Retinal pigment epithelial cell (primary cell): Measurements from ENCODE around the gene INPP5F.

ENCODE experiments used
- DNase-seq: peaks from one replicate; pipeline ENCODE4 v3.0.0-alpha.2; 2010; ENCODE audit warnings: low read depth
- H3K4me3 ChIP-seq: 2 replicates; pipeline ENCODE4 v1.5.1; 2011; ENCODE audit warnings: mild to moderate bottlenecking, low read length, control low read depth, moderate library complexity
- TF ChIP-seq, protein P1 (sequence below): conservative IDR thresholded peaks from 2 replicates; pipeline ENCODE4 v1.5.1; 2011; ENCODE audit warnings: low read depth, low read length, control low read depth, inconsistent platforms

The INPP5F gene

DNA sequence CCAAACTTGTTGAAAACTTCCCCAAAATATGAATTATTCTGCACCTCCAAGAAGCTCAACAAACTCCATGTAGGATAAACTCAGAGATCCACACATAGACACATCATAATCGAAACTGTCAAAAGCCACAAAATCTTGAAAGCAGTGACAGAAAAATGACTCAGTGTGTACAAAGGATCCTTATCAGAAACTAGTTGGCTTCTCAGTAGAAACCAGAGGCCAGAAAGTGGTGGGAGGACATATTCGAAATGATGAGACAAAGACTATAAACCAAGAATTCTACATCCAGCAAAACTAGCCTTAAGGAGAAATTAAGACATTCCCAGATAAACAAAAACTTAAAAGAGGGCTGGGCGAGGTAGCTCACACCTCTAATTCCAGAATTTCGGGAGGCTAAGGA, 108.3 kb downstream of the INPP5F start:
- no peak overlapping the region for H3K4me3 ChIP-seq
- DNase-seq: no peak
- TF ChIP-seq, protein P1, sequence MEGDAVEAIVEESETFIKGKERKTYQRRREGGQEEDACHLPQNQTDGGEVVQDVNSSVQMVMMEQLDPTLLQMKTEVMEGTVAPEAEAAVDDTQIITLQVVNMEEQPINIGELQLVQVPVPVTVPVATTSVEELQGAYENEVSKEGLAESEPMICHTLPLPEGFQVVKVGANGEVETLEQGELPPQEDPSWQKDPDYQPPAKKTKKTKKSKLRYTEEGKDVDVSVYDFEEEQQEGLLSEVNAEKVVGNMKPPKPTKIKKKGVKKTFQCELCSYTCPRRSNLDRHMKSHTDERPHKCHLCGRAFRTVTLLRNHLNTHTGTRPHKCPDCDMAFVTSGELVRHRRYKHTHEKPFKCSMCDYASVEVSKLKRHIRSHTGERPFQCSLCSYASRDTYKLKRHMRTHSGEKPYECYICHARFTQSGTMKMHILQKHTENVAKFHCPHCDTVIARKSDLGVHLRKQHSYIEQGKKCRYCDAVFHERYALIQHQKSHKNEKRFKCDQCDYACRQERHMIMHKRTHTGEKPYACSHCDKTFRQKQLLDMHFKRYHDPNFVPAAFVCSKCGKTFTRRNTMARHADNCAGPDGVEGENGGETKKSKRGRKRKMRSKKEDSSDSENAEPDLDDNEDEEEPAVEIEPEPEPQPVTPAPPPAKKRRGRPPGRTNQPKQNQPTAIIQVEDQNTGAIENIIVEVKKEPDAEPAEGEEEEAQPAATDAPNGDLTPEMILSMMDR: no peak

GRCh38 chr10:119845656-119846055, 119.8 kb downstream of the INPP5F start:
- H3K4me3 ChIP-seq: no peak overlapping the region
- TF ChIP-seq, protein P1: no peak
- no peak for DNase-seq

- no peak overlapping the region for H3K4me3 ChIP-seq
- DNase-seq: peak; percentile 65
- TF ChIP-seq, protein P1: peak; percentile 1
Measured at GRCh38 chr10:119849031-119849789, 123.4 kb downstream of the INPP5F start.

- no peak overlapping the region for H3K4me3 ChIP-seq
- TF ChIP-seq, protein P1: no peak
- DNase-seq: no peak
Measured at GRCh38 chr10:119849944-119850343, 124.1 kb downstream of the INPP5F start.

- H3K4me3 ChIP-seq: no peak overlapping the region
- no peak for DNase-seq
- TF ChIP-seq, protein P1: no peak
Measured at GRCh38 chr10:119852277-119852676, 126.4 kb downstream of the INPP5F start.

GRCh38 chr10:119852822-119853221, 127.0 kb downstream of the INPP5F start:
- TF ChIP-seq, protein P1: no peak
- no peak for DNase-seq
- no peak overlapping the region for H3K4me3 ChIP-seq

GRCh38 chr10:119853574-119853973, 127.7 kb downstream of the INPP5F start:
- DNase-seq: no peak
- no peak overlapping the region for H3K4me3 ChIP-seq
- TF ChIP-seq, protein P1: no peak
